NCI-H524 (cell line): Measurements from ENCODE around the gene RRM1.

Experiments
- DNase-seq, 2 experiments: peaks; one replicate each; lab custom pipeline; 2025; lab: John Stamatoyannopoulos, UW

The RRM1 gene

GRCh38 chr11:4187055-4187988, 92.7 kb downstream of the RRM1 start:
- DNase-seq = peak; percentile 80
